ENCODE results near the gene NCSTN.

GRCh38 chr1:160360227-160360695 is 17.1 kb downstream of the NCSTN start:
- TF ChIP-seq POLR2AphosphoS5 (IDR thresholded peaks at IDR 0.05; ENCODE audit: low read depth, low read length) (no peak), REST (IDR thresholded peaks at IDR 0.05; ENCODE audit: insufficient read depth in 1 of 2, low read depth in 2 of 2, low read length in 1 of 2) (no peak)
- TF ChIP-seq, protein P1, sequence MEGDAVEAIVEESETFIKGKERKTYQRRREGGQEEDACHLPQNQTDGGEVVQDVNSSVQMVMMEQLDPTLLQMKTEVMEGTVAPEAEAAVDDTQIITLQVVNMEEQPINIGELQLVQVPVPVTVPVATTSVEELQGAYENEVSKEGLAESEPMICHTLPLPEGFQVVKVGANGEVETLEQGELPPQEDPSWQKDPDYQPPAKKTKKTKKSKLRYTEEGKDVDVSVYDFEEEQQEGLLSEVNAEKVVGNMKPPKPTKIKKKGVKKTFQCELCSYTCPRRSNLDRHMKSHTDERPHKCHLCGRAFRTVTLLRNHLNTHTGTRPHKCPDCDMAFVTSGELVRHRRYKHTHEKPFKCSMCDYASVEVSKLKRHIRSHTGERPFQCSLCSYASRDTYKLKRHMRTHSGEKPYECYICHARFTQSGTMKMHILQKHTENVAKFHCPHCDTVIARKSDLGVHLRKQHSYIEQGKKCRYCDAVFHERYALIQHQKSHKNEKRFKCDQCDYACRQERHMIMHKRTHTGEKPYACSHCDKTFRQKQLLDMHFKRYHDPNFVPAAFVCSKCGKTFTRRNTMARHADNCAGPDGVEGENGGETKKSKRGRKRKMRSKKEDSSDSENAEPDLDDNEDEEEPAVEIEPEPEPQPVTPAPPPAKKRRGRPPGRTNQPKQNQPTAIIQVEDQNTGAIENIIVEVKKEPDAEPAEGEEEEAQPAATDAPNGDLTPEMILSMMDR (IDR thresholded peaks at IDR 0.05): no peak

Measured in Panc1 (cell line).